PFSK-1 (cell line): Measurements from ENCODE around the gene SYNJ2.

Experiments
- FOXP2 ChIP-seq: optimal IDR thresholded peaks from 2 replicates; pipeline ENCODE3; 2011; ENCODE audit warnings: borderline replicate concordance, control low read depth, inconsistent platforms; ENCODE audit not compliant: insufficient read depth; ENCODE audit errors: extremely low read length, extremely low read depth
- POLR2AphosphoS5 ChIP-seq: IDR thresholded peaks from 2 replicates; pipeline ENCODE4 v1.6.1; 2012; ENCODE audit warnings: low read depth, mild to moderate bottlenecking, control low read depth, low read length, moderate library complexity
- REST ChIP-seq, 2 experiments: IDR thresholded peaks; 2 replicates each; pipeline versions ENCODE4 v1.6.1 to v1.8.0; 2011 to 2012; ENCODE audit warnings: low read depth in 2 of 2, low read length in 2 of 2, control low read depth in 1 of 2, inconsistent platforms in 1 of 2, mild to moderate bottlenecking in 1 of 2, moderate library complexity in 1 of 2; ENCODE audit not compliant: insufficient read depth in 1 of 2
- SIN3A ChIP-seq: IDR thresholded peaks from 2 replicates; pipeline ENCODE4 v1.6.1; 2012; ENCODE audit warnings: mild to moderate bottlenecking, low read length, moderate library complexity, borderline replicate concordance; ENCODE audit not compliant: insufficient read depth
- TAF1 ChIP-seq: IDR thresholded peaks from 2 replicates; pipeline ENCODE4 v1.6.1; 2012; ENCODE audit warnings: low read length, control low read depth, borderline replicate concordance; ENCODE audit not compliant: insufficient read depth

Gene SYNJ2

GRCh38 chr6:158109748-158110147, 128.1 kb downstream of the SYNJ2 start:
- TF ChIP-seq FOXP2: no peak
- TF ChIP-seq TAF1: no peak
- no peak for TF ChIP-seq POLR2AphosphoS5
- no peak for TF ChIP-seq SIN3A
- no peak for TF ChIP-seq REST (IDR thresholded peaks at IDR 0.05; ENCODE audit: insufficient read depth in 1 of 2, low read depth in 2 of 2, low read length in 2 of 2)

GRCh38 chr6:158110986-158111385, 129.3 kb downstream of the SYNJ2 start:
- TF ChIP-seq POLR2AphosphoS5 (no peak), TAF1 (no peak), FOXP2 (no peak), REST (IDR thresholded peaks at IDR 0.05; ENCODE audit: insufficient read depth in 1 of 2, low read depth in 2 of 2, low read length in 2 of 2) (no peak)

GRCh38 chr6:158111987-158112386, 130.3 kb downstream of the SYNJ2 start:
- no peak for TF ChIP-seq FOXP2
- TF ChIP-seq POLR2AphosphoS5: no peak
- no peak for TF ChIP-seq REST (IDR thresholded peaks at IDR 0.05; ENCODE audit: insufficient read depth in 1 of 2, low read depth in 2 of 2, low read length in 2 of 2)
- TF ChIP-seq TAF1: no peak
- TF ChIP-seq SIN3A: no peak

- no peak for TF ChIP-seq POLR2AphosphoS5
- TF ChIP-seq REST (IDR thresholded peaks at IDR 0.05; ENCODE audit: insufficient read depth in 1 of 2, low read depth in 2 of 2, low read length in 2 of 2): no peak
- no peak for TF ChIP-seq TAF1
- no peak for TF ChIP-seq FOXP2
- no peak for TF ChIP-seq SIN3A
Observed at GRCh38 chr6:158113802-158114201, 132.1 kb downstream of the SYNJ2 start.

- no peak for TF ChIP-seq POLR2AphosphoS5
- no peak for TF ChIP-seq FOXP2
- TF ChIP-seq TAF1: no peak
- no peak for TF ChIP-seq REST (IDR thresholded peaks at IDR 0.05; ENCODE audit: insufficient read depth in 1 of 2, low read depth in 2 of 2, low read length in 2 of 2)
- TF ChIP-seq SIN3A: no peak
Observed at GRCh38 chr6:158115102-158115501, 133.4 kb downstream of the SYNJ2 start.
